Measurements from ENCODE around the gene CELF2. TPM values are rescaled to one million over a fixed set of nuclear protein-coding genes. Genes with fewer than 3 reads are reported as not detected.

CELF2 gene
- total RNA-seq, 1 donor from 2014 or later: 31.6 TPM

- Mint-ChIP-seq H3K9me3 (no peaks in the 10 kb centered on the region), H3K36me3 (no peaks in the 10 kb centered on the region), H3K27me3 (ENCODE audit: insufficient read depth, low read depth) (peaks cover 13% of the 10 kb centered on the region), H3K4me3 (peak overlapping the region; percentile 85), H3K27ac (no peak overlapping the region), H3K4me1 (peaks cover 65% of the 10 kb centered on the region)
- Histone ChIP-seq H3K79me2 (ENCODE audit: low read depth) (peaks cover 23% of the 10 kb centered on the region), H3K4me2 (peak overlapping the region; percentile 90), H4K20me1 (ENCODE audit: low read depth) (peaks cover 16% of the 10 kb centered on the region), H3K4me1 (peaks cover 75% of the 10 kb centered on the region), H3F3A (ENCODE audit: low read depth) (peaks cover 35% of the 10 kb centered on the region), H3K4me3 (peak overlapping the region; percentile 81), H3K27ac (no peak overlapping the region), H3K9me3 (ENCODE audit: low read depth) (no peaks in the 10 kb centered on the region), H3K9ac (no peak overlapping the region), H3K27me3 (peaks cover 27% of the 10 kb centered on the region), H2AFZ (replicated peaks) (peak overlapping the region; percentile 94), H3K36me3 (no peaks in the 10 kb centered on the region)
- DNase-seq (ENCODE audit: low spot score): no peak
- no peak for TF ChIP-seq EZH2 (IDR thresholded peaks at IDR 0.05)
Measured at GRCh38 chr10:11017000-11017569, 587 bp upstream of the CELF2 start.

- peaks cover 59% of the 10 kb centered on the region for H3K4me1 Mint-ChIP-seq
Measured at GRCh38 chr10:11018432-11018841, 765 bp downstream of the CELF2 start.

GRCh38 chr10:11018855-11019631 lies 1.4 kb downstream of the CELF2 start:
- Histone ChIP-seq H3K4me2 (peak overlapping the region; percentile 86), H3K27ac (no peak overlapping the region), H2AFZ (replicated peaks) (peak overlapping the region; percentile 83), H3K4me1 (peaks cover 79% of the 10 kb centered on the region), H3K9ac (no peak overlapping the region), H3F3A (ENCODE audit: low read depth) (peaks cover 35% of the 10 kb centered on the region), H3K27me3 (peaks cover 27% of the 10 kb centered on the region), H4K20me1 (ENCODE audit: low read depth) (peaks cover 28% of the 10 kb centered on the region), H3K9me3 (ENCODE audit: low read depth) (no peaks in the 10 kb centered on the region), H3K79me2 (ENCODE audit: low read depth) (peaks cover 34% of the 10 kb centered on the region), H3K36me3 (no peaks in the 10 kb centered on the region), H3K4me3 (peak overlapping the region; percentile 81)
- no peak for TF ChIP-seq EZH2 (IDR thresholded peaks at IDR 0.05)
- no peak for TF ChIP-seq CTCF (IDR thresholded peaks at IDR 0.05)
- TF ChIP-seq EZH2phosphoT487 (IDR thresholded peaks at IDR 0.05): no peak
- no peaks in the 10 kb centered on the region for H3K9me3 Mint-ChIP-seq
- H3K27ac Mint-ChIP-seq: peak overlapping the region; percentile 13
- DNase-seq (ENCODE audit: low spot score): no peak
- peaks cover 4% of the 10 kb centered on the region for H3K27me3 Mint-ChIP-seq (ENCODE audit: insufficient read depth, low read depth)
- peak overlapping the region; percentile 85 for H3K4me3 Mint-ChIP-seq
- H3K36me3 Mint-ChIP-seq: no peaks in the 10 kb centered on the region
- H3K4me1 Mint-ChIP-seq: peaks cover 56% of the 10 kb centered on the region

More at GRCh38 chr10:11018432-11018841, 765 bp downstream of the CELF2 start:
- no peaks in the 10 kb centered on the region for H3K9me3 ChIP-seq (ENCODE audit: low read depth)
- peaks cover 80% of the 10 kb centered on the region for H3K4me1 ChIP-seq
- peak overlapping the region; percentile 86 for H3K4me2 ChIP-seq
- peaks cover 35% of the 10 kb centered on the region for H3F3A ChIP-seq (ENCODE audit: low read depth)
- peaks cover 4% of the 10 kb centered on the region for H3K27me3 Mint-ChIP-seq (ENCODE audit: insufficient read depth, low read depth)
- H3K79me2 ChIP-seq (ENCODE audit: low read depth): peaks cover 28% of the 10 kb centered on the region
- H3K27ac ChIP-seq: no peak overlapping the region
- no peaks in the 10 kb centered on the region for H3K36me3 Mint-ChIP-seq
- H3K9me3 Mint-ChIP-seq: no peaks in the 10 kb centered on the region
- TF ChIP-seq CTCF (IDR thresholded peaks at IDR 0.05) (no peak), EZH2 (IDR thresholded peaks at IDR 0.05) (no peak), EZH2phosphoT487 (IDR thresholded peaks at IDR 0.05) (no peak)
- no peaks in the 10 kb centered on the region for H3K36me3 ChIP-seq
- peaks cover 24% of the 10 kb centered on the region for H4K20me1 ChIP-seq (ENCODE audit: low read depth)
- H3K27ac Mint-ChIP-seq: peak overlapping the region; percentile 13
- peaks cover 27% of the 10 kb centered on the region for H3K27me3 ChIP-seq
- H3K4me3 ChIP-seq: peak overlapping the region; percentile 81
- H2AFZ ChIP-seq (replicated peaks): peak overlapping the region; percentile 83
- H3K9ac ChIP-seq: no peak overlapping the region
- H3K4me3 Mint-ChIP-seq: peak overlapping the region; percentile 85
- peak; percentile 56 for DNase-seq (ENCODE audit: low spot score)
